Measurements from ENCODE around the gene HEMGN.

DNA sequence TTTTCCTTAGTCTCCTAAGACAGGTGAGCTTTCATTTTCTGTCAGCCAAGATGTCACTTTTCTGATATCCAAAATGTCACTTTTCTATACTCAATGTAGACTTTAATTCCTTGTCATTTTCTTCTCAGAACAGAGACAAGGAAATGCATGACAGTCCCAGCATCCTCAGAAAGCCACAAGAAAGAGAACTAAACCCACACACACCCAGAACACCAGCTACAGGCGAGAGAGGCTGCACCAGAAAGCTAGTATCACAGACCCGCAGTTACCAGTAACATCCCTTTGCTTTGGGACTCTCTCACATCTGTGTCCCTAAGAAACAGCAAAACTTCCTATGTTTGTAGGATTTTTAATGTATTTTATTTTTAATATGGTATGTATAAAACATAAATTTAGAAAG, 32.7 kb downstream of the HEMGN start:
- TF ChIP-seq PPARA (CRISPR knock-in tag; IDR thresholded peaks at IDR 0.05; ENCODE audit: borderline replicate concordance) (no peak), ZFP3 (CRISPR knock-in tag; IDR thresholded peaks at IDR 0.05) (no peak), ZFP30 (CRISPR knock-in tag; IDR thresholded peaks at IDR 0.05) (no peak)
- TF ChIP-seq, protein P1, sequence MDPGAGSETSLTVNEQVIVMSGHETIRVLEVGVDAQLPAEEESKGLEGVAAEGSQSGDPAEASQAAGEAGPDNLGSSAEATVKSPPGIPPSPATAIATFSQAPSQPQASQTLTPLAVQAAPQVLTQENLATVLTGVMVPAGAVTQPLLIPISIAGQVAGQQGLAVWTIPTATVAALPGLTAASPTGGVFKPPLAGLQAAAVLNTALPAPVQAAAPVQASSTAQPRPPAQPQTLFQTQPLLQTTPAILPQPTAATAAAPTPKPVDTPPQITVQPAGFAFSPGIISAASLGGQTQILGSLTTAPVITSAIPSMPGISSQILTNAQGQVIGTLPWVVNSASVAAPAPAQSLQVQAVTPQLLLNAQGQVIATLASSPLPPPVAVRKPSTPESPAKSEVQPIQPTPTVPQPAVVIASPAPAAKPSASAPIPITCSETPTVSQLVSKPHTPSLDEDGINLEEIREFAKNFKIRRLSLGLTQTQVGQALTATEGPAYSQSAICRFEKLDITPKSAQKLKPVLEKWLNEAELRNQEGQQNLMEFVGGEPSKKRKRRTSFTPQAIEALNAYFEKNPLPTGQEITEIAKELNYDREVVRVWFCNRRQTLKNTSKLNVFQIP (CRISPR knock-in tag; IDR thresholded peaks at IDR 0.05; ENCODE audit: borderline replicate concordance, low read depth), result no peak
- TF ChIP-seq, protein P2, sequence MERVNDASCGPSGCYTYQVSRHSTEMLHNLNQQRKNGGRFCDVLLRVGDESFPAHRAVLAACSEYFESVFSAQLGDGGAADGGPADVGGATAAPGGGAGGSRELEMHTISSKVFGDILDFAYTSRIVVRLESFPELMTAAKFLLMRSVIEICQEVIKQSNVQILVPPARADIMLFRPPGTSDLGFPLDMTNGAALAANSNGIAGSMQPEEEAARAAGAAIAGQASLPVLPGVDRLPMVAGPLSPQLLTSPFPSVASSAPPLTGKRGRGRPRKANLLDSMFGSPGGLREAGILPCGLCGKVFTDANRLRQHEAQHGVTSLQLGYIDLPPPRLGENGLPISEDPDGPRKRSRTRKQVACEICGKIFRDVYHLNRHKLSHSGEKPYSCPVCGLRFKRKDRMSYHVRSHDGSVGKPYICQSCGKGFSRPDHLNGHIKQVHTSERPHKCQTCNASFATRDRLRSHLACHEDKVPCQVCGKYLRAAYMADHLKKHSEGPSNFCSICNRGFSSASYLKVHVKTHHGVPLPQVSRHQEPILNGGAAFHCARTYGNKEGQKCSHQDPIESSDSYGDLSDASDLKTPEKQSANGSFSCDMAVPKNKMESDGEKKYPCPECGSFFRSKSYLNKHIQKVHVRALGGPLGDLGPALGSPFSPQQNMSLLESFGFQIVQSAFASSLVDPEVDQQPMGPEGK (CRISPR knock-in tag; IDR thresholded peaks at IDR 0.05; ENCODE audit: borderline replicate concordance), result no peak
